Activated CD8-positive, alpha-beta memory T cell treated with anti-CD3 and anti-CD28 coated beads for 24 hours (primary cell): Measurements from ENCODE around the gene KRTAP10-9.
"Not testable (repeated sequence)": the region's sequence is repeated elsewhere in the genome, so short reads cannot be mapped to it uniquely, and the experiment has no call there.

Experiments
- DNase-seq: peaks from one replicate; pipeline ENCODE4 v3.0.0-alpha.2; 2020

Gene KRTAP10-9

GRCh38 chr21:44626673-44627143 is at the start of gene KRTAP10-9:
Gene KRTAP10-9 (plus strand): TSS chr21:44627093. CDS start chr21:44627172, 79 bp downstream.
- DNase-seq, result no peak

- DNase-seq, result peak; percentile 15
Measured at GRCh38 chr21:44578371-44579055, 48.4 kb upstream of the KRTAP10-9 start.

- peak; percentile 43 for DNase-seq
Measured at GRCh38 chr21:44579056-44579832, 47.6 kb upstream of the KRTAP10-9 start.

- peak; percentile 45 for DNase-seq
Measured at GRCh38 chr21:44579833-44580144, 47.1 kb upstream of the KRTAP10-9 start.

GRCh38 chr21:44580231-44580821 is 46.6 kb upstream of the KRTAP10-9 start, which contains the start of gene KRTAP10-5:
Gene KRTAP10-5 (minus strand): TSS chr21:44580604. CDS start chr21:44580578, 26 bp downstream.
- DNase-seq, result peak; percentile 56

GRCh38 chr21:44581158-44581557 is 45.7 kb upstream of the KRTAP10-9 start:
- DNase-seq, result no peak

- peak; percentile 28 for DNase-seq
Measured at GRCh38 chr21:44582055-44582454, 44.8 kb upstream of the KRTAP10-9 start.

GRCh38 chr21:44583089-44583799 is 43.6 kb upstream of the KRTAP10-9 start:
- DNase-seq, result no peak

- DNase-seq, result no peak
Measured at GRCh38 chr21:44583800-44584147, 43.1 kb upstream of the KRTAP10-9 start.

GRCh38 chr21:44585892-44586291 is 41.0 kb upstream of the KRTAP10-9 start:
- no peak for DNase-seq

GRCh38 chr21:44589094-44589493 is 37.8 kb upstream of the KRTAP10-9 start:
- no peak for DNase-seq

GRCh38 chr21:44589586-44590305 is 37.1 kb upstream of the KRTAP10-9 start:
- no peak for DNase-seq

GRCh38 chr21:44590311-44590721 is 36.6 kb upstream of the KRTAP10-9 start:
- no peak for DNase-seq

GRCh38 chr21:44590897-44591800 is 35.7 kb upstream of the KRTAP10-9 start:
- DNase-seq, result not testable (repeated sequence)

- DNase-seq, result not testable (repeated sequence)
Measured at GRCh38 chr21:44591801-44592130, 35.1 kb upstream of the KRTAP10-9 start.

- DNase-seq, result no peak
Measured at GRCh38 chr21:44592446-44593311, 34.2 kb upstream of the KRTAP10-9 start, which contains the start of gene KRTAP10-6. Gene KRTAP10-6 (minus strand): TSS chr21:44592505. CDS start chr21:44592484, 21 bp downstream.

- DNase-seq, result no peak
Measured at GRCh38 chr21:44593598-44594405, 33.1 kb upstream of the KRTAP10-9 start.

GRCh38 chr21:44594406-44594916 is 32.4 kb upstream of the KRTAP10-9 start:
- no peak for DNase-seq

- DNase-seq, result no peak
Measured at GRCh38 chr21:44595524-44595923, 31.4 kb upstream of the KRTAP10-9 start.
